ENCODE data around the gene ZSCAN5B. TPM values are rescaled to one million over a fixed set of nuclear protein-coding genes. Genes with fewer than 3 reads are reported as not detected.

Gene ZSCAN5B
- polyA plus RNA-seq, 3 donors: not detected

GRCh38 chr19:56146904-56147303, 50.7 kb downstream of the ZSCAN5B start:
- no peak for DNase-seq (ENCODE audit: low read depth in 3 of 3, low spot score in 2 of 3)

DNA sequence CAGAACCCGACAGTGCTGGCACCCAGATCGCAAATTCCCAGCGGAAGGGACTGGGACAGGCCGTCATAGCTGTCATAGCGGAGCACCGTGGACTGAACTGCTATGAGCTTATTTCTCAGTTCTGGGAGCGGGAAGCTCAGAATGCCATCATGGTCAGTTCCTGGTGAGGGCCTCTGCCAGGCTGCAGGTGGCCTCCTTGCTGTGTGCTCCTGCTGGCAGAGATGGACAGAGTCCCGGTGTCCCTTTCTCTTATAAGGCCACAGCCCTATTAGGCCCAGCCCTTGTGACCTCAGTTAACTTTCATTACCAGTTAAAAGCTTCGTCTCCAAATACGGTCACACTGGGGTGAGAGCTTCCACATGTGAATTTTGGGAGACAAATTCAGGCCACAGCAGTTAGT, 51.9 kb downstream of the ZSCAN5B start:
- no peak for DNase-seq (ENCODE audit: low read depth in 3 of 3, low spot score in 2 of 3)

DNA sequence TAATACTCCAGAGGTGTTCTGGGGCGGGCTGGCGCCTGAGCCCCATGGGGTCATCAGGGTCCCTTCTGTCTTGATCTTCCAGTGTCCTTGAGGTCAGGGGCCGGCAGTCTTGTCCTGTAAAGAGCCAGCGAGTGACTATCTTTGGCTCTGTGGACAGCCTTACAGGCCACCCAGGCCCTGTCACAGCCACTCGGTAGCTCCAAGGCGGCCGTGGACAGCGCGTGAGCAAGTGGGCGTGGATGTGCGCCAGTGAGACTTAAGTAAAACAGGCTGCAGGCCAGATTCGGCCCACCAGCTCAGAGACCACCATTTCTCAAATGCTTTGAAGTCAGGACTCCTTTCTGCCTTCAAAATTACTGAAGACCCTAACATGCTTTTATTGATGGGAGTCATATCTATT, 52.8 kb downstream of the ZSCAN5B start:
- no peak for DNase-seq (ENCODE audit: low read depth in 3 of 3, low spot score in 2 of 3)

- DNase-seq (ENCODE audit: low read depth in 3 of 3, low spot score in 2 of 3): no peak
Observed at GRCh38 chr19:56144376-56144775, 53.2 kb downstream of the ZSCAN5B start.

DNA sequence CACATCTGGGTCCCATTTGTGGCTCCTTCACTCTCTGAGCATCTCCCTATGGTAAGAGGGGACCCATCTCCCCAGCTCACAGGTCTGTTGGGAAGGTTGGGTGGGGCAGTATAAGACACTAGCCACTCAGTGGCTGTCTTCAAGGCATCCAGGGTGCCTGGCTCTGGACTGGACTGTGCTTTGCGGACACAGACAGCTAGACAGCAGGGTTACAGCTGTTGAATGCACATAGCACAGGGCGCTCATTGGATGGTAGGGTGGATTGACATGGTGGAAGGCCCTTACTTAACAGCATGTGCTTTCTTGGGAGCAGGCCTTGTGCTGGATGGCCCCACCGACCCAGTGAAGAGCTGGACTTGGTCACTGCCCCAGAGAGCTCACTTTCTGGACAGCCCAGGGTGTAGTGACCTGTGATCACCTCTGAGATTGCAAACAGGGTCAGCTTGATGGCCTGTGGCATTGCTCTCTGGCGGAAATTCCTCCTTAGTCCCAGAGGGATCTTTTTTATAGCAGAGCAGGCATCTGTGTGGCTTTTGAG, 54.6 kb downstream of the ZSCAN5B start:
- no peak for DNase-seq (ENCODE audit: low read depth in 3 of 3, low spot score in 2 of 3)

- no peak for DNase-seq (ENCODE audit: low read depth in 3 of 3, low spot score in 2 of 3)
Observed at GRCh38 chr19:56142087-56142787, 55.3 kb downstream of the ZSCAN5B start.

DNA sequence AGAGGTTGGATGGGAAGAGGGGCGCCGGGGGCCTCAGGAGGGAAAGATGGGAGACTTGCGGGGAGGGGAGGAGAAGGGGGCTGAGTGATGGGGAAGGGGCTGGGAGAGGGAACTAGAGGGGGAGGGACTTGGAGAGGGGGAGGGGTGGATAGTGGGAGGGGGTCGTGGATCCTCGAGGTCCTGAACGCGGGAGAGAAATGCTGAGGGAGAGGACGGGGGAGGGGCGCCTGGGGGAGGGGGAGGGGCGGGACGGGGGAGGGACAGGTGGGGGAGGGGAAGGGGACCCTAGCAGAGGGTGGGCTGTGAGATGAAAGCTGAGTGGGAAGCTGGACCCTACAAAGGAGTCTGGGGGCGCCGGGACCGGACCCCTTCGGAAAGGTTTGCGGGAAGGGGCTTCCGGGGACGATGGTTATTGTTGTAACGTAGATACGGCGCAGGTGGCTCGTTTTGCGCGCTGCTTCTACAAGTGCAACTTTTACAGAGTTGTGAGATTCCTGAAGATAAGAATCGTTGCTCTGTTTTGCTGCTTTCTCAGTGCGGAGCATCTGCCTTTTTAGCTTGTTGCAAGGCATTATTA, 56.1 kb downstream of the ZSCAN5B start:
- DNase-seq (ENCODE audit: low read depth in 3 of 3, low spot score in 2 of 3): no peak

GRCh38 chr19:56140583-56141416, 56.8 kb downstream of the ZSCAN5B start, which contains the start of gene ZNF444:
ZNF444 (plus strand) TSS chr19:56141287; CDS start chr19:56146912, 5,625 bp downstream.
- peak; percentile 98 to 99 (median 98) for DNase-seq (ENCODE audit: low read depth in 3 of 3, low spot score in 2 of 3)

DNA sequence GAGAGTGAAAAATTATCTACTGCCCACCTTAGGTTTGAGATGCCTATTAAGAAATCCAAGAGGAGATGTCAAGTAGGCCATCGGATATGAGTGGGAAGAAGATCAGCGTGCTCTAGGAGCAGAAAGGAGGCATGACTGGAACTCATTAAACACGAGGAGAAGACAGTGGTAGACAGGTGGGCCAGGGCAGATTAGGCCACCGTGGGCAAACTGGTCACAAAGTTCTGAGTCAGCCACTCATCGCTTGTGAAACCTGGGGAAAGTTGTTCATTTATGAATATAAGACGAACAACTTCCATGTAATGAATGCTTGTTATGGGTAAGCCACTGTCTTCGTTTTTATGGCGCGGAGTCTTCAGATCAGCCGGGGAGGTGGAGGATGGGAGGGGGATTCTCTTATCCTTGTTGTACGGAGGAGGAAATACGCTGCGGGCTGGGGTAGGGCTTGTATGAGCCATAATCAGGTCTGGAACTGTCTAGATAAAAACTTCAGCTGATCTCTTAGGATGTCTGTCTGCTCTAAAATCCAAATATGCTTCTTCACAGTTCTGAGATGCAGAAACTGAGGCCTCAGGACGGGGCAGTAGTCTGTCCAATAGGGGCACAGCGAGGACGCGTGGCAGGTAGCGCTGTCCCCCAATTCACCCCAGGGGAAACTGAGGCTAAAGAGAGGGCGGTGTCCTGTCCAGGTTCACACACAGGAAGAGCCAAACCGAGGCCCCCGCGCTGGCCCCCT, 57.6 kb downstream of the ZSCAN5B start:
- no peak for DNase-seq (ENCODE audit: low read depth in 3 of 3, low spot score in 2 of 3)

Other genes starting within 250 kb of the ZSCAN5B start
- gene NLRP8, start 250.0 kb downstream of the ZSCAN5B start, polyA plus RNA-seq (ENCODE audit: insufficient read length in 3 of 3): not detected
- gene NLRP5, start 211.0 kb downstream of the ZSCAN5B start, polyA plus RNA-seq (ENCODE audit: insufficient read length in 3 of 3): not detected
- 10 to 100 TPM in 2 of 3 donors, 1 to 10 TPM in 1; 9.0 to 12.0 (median 11.1) TPM for gene ZNF787, start 76.5 kb downstream of the ZSCAN5B start, polyA plus RNA-seq (ENCODE audit: insufficient read length in 3 of 3)
- gene ZNF444, start 56.5 kb downstream of the ZSCAN5B start, polyA plus RNA-seq (ENCODE audit: insufficient read length in 3 of 3): 10 to 100 TPM; 19.6 to 23.6 (median 22.3) TPM
- not detected for gene GALP, start 21.8 kb downstream of the ZSCAN5B start, polyA plus RNA-seq (ENCODE audit: insufficient read length in 3 of 3)
- not detected for gene ZSCAN5C, start 4.5 kb upstream of the ZSCAN5B start, polyA plus RNA-seq (ENCODE audit: insufficient read length in 3 of 3)
- gene EDDM13, start 75.0 kb upstream of the ZSCAN5B start, polyA plus RNA-seq (ENCODE audit: insufficient read length in 3 of 3): 1 to 10 TPM; 1.4 to 2.7 (median 1.9) TPM
- 10 to 100 TPM; 10.2 to 14.1 (median 12.0) TPM for gene ZSCAN5A, start 117.1 kb upstream of the ZSCAN5B start, polyA plus RNA-seq (ENCODE audit: insufficient read length in 3 of 3)
- gene ZNF582, start 195.8 kb upstream of the ZSCAN5B start, polyA plus RNA-seq (ENCODE audit: insufficient read length in 3 of 3): 10 to 100 TPM in 1 of 3 donors, 1 to 10 TPM in 2; 9.0 to 11.5 (median 9.3) TPM
- 1 to 10 TPM; 9.0 to 9.5 (median 9.3) TPM for gene ZNF583, start 206.5 kb upstream of the ZSCAN5B start, polyA plus RNA-seq (ENCODE audit: insufficient read length in 3 of 3)

Data from right renal cortex interstitium (tissue), 3 donors.